CD4-positive, alpha-beta T cell treated with Interleukin-12 subunit alpha and Interleukin-12 subunit beta, for 1 hour (primary cell): Measurements from ENCODE around the gene TKFC.

Experiments
- DNase-seq: peaks from one replicate; pipeline ENCODE4 v3.0.0-alpha.2; 2020

Gene TKFC

DNA sequence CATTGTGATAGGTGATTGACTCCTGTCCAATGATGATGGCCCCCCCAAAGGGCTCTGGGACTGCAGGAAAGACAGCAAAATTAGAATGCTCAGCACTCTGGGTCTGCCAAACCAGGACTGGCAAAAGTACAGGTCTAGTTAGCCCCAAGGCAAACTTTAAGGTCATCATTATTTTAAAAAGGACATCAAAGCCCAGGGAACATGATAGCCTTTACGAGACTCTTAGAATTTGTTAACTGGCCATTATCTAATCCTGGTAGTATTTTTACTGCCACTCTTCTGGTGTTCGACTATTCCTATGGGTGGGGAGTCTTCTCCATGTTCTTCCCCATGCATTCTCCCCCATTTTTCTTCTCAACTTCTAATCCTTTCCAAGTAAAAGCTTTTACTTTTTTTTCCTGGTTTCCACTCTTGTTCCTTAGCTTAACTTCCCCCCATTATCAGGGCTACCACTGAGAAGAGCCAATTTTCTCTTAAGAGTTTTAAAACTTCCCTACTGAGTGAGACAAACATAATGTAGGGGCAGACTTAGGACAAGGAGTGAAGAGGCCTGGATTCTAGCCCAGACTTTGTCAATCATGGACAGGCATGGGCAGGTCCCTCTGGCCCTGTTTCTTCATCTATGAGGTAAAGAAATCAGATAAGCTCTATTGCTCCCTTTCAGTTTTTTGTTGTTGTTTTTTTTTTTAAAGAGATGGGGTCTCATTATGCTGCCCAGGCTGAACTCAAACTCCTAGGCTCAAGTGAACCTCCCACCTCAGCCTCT is 7.2 kb upstream of the TKFC start:
- DNase-seq, result no peak

DNA sequence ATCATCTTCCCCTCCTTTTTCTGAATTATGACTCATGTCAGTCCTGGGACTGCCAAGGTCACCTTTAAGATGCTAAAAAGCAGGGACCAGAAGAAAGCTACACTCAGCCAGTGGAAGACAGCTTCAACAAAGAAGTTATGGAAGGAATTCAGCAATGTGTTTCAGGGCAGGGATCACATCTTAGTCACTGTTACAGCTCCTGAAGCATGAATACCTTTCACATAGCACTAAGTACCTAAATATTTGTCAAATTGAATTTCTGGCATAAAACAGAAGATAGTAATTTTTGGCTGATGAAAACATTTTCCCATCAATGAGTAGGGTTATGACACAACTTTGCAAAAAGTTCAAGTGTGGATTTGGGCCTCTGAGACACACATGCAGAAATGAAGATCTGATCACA is 5.4 kb upstream of the TKFC start:
- DNase-seq, result no peak

DNA sequence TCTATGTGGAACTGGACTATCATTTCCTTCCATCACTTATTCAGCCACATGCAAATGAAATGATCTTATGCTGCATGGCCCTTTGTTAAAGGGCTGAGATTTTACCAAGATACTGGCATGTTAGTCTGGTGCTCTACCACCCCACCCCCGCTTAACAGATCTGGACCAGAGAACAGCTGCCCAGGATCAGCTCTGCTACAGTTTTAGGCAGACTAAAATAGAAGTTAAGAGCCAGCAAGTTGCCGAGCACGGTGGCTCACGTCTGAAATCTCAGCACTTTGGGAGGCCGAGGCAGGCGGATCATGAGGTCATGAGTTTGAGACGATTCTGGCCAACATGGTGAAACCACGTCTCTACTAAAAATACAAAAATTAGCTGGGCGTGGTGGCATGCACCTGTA is 4.7 kb upstream of the TKFC start:
- no peak for DNase-seq

DNA sequence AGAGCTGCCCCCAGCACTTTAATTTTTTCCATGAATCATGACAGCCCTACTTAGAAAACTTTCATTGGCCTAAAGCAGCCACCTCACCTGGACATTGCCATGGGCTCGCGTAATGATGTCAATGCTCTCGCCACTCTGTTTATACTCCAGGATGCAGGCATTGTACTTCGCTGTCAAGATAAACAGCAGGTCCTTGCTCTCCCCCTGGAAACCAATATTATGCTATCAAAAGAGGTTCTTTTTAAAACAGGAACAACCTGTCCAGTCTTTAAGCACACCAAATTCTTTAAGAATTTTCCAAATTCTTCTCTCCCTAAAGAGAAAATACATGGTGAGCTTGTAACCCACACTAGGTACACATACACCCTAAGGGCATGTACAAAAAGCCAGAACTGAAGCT is 3.2 kb upstream of the TKFC start:
- no peak for DNase-seq

DNA sequence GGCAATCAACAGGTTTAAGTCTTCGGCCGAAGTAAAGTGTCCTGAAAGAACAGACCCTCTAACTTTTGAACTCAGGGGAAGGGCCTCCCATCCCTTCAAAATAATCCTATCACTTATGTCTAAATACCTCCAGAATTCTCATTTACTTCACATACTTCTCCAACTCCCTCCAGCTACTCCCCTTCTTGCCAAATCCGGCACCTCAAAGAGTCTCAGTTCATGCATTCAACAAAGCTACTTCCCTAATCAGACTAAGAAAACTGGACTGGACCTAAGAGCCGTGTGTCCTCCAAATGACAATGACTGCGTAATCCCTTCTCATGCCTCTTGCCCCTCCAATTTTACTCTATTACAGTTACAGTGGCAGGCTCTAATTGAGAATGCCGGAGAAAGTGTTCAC is 1.4 kb upstream of the TKFC start:
- no peak for DNase-seq

DNA sequence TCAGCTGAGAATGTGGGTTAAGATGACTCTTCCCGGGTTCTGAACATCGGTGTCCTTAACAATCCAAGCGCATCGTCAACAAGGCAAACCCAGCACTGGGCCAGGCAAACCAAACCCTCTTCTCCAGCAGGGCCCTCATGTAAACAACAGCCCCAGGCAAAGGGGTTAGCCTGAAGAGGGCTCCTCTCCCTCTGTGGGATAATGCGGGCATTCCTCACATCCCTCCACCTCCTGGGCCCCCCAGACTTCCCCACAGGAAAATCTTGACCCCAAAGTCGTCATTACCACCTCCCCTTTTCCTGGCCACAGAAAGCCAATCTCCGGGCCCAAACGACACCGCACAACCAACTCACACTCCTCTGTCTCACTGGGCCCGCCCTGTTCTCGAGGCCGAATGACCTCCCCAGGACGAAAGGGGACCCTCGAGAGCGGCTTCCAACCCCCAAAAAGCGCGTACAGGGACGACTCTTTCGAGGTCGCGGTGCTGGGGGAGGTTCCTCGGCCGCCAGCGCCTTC is 689 bp upstream of the TKFC start:
- DNase-seq, result no peak

DNA sequence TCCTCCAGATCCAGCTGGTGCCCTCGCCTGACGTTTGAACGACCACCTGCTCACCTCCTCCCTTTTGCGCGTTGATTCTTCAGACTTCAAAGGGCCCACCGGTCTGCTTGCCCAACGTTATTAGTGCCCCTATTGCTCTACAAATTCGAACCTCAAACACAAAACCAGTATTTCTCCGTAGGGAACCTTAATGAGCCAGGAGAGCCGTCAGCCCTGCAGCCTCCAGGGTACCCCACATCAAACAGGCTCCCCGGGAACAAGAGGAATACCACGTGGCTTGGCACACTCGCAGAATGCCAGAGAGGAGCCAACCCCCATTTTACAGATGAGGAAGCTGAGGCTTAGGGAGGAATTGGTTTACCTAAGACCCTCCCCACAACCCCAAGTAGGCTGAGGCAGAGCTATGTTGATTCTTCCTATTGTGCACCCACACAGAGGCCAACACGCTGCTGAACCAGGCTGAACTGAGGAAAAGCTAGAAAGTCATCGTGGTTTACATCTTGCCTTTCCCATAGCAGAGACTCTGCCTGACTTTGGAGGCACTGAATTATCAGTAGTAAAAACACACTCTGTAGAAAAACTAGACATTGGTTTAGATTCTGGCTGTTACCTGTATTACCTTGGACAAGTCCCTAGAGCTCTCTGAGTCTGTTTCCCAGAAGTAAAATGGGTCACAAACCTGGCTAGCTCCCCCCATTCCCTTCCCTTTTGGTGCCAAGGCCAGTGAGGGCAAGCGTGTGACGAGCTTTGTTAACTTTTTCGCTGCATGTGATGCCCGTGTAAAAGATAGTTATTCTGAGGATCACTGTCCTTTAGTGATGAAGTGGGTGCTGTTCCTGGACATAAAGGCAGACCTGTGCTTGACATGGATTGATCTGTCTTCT is 764 bp downstream of the TKFC start:
- DNase-seq, result no peak

DNA sequence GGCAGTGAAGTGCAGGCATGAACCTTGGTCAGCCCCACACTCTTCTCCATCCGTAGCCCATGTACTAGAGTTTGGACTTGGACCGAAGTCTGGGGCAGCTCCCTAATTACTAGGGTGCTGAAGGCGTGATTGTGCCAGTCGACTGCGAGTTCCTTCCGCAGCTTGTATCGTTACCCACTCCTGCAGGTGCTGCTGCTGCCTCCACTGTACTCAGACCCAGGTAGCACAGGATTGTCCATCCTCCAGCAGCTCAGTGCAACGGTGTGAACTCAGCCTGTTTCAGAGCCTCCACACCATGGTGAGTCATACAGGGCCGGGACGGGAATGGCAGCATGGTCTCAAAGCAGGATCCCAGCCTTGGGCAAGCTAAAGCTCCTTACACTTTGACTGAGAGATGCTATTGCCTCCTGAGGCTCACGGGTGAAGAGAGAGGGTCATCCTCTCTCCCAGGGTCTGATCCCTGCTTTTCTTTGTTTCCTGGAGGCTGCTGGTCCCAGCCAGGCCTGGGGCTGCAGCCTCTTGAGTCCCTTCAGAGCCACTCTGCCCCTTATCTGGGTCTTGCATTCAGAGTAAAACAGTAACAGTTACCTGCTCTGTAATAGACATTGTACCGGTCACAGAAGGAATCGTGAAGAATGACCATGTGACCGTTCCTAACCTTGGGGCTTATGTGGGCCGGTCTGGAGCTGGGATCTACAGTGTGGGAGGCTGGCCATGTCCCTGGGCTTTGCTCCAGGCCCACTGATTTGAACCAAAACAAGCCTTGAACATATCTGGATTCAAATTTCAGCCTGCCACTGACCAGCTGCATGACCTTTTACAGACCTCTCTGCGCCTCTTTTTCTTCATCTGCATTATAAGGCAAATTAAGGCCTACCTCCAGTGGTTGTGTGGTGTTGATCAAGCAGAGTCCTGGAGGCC is 1.7 kb downstream of the TKFC start:
- no peak for DNase-seq

DNA sequence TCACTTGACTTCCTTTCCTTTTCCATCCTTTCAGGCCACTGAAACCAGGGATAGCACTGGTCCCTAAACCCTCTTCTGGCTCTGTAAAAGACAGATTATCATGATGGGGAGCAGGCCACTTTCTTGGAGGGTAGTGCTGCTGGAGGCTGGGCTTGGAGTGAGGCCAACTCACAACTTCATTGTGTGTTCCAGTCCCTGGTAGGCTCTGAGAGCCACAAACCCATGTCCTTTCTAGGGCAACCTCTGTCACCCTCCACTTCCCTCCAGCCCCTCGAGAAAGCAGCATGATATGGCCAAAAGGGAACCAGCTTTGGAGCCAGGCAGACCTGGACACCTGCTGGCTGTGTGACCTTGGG is 2.3 kb downstream of the TKFC start:
- DNase-seq, result no peak

DNA sequence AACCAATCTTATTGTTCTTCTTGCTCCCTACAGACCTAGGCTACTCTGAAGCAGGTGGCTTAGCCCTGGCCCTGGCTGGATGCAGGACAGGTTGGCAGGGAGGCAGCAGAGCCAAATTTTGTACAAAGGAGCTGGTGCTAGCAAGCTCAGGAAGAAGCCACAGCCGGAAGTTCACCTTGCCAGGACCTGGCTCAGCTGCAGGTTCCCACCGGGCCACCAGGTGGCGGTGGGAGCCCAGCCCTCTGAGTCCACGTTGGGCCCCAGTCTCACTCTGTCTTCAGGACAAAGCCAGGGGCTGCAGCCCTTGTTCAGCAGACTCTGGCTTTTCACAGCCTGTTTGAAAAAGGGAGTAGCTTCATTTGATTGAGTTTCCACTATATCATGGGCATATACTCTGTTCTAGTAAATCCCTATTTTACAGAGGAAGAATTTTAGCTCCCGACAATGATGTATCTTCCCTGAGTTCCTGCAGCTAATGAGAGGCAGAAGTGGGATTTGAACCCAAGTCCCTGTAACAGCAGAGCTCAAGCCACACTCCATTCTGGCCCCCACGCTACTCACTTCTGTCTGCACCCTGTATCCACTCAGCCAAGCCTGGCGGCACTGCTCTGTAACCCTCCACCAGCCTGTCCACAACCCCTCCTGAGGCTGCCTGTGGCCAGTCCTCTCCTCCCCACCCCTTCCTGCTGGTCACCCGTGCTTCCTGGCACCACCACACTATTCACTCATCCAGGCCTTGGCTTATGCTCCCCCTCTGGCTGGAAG is 3.3 kb downstream of the TKFC start:
- peak; percentile 86 for DNase-seq

DNA sequence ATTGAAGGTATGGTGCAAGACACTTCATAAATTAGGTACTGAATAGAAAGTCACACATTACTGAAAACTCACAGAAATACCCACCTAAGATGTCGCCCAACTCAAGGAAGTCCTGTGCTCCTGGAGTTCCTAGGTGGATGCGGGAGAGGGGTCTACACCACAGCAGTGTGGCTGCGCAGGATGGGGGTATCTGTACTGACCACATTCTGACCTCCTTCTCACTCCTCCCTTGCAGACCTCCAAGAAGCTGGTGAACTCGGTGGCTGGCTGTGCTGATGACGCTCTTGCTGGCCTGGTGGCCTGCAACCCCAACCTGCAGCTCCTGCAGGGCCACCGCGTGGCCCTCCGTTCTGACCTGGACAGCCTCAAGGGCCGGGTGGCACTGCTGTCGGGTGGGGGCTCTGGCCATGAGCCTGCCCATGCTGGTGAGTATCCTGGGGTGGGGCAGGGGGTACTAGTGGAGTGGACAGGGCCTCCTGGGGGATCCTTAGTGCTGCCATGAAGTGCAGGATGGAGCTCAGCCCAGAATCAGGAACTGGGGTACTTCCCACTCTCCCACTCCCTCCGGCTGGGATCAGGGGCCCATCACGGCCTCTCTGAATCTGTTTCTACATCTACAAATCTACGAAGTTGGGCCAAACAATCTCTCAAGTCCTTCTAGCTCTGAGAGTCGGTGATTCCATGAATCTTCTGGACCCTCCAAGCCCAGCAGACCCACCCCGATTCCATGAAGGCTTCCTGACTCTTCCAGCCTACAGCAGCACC is 4.9 kb downstream of the TKFC start:
- no peak for DNase-seq

DNA sequence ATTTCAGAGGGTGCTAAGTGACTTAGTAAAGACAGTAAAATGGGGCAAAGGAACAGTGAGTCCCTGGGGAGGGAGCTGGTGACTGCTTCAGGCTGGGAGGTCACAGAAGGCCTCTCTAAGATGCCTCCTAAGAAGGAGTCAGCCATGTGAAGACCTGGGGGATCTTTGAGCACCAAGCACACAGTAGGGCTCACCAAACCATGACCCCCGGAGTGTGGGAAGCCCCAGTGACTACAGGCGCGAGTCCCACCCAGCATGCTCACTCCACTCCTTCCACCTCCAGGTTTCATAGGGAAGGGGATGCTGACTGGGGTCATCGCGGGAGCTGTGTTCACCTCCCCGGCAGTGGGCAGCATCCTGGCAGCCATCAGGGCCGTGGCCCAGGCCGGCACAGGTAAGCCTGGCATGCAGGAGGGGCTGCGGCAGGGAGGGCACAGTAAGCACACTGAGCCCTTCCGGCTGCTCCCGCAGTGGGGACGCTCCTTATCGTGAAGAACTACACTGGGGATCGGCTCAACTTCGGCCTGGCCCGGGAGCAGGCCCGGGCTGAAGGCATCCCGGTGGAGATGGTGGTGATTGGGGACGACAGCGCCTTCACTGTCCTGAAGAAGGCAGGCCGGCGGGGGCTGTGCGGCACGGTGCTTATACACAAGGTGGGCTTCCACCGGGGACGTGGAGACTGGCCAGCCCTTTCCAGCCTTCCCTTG is 5.9 kb downstream of the TKFC start:
- no peak for DNase-seq

DNA sequence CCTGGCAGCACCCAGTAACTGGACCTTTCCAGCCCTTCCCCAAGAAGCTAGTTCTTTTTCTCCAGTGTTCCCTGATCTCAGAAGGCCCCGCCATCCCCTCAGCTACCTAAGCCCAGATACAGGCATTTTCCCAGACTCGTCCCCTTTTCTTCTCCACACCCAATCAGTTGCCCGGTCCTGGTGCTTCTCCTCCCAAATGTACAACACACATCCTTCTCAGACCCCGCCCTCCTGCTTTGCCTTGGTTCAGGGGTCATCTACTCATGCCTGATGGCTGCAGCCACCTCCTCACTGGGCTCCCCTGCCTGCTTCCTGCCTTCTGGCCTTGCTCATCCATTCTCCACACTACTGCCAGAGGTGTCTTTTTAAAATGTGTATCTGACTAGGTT is 6.5 kb downstream of the TKFC start:
- no peak for DNase-seq

DNA sequence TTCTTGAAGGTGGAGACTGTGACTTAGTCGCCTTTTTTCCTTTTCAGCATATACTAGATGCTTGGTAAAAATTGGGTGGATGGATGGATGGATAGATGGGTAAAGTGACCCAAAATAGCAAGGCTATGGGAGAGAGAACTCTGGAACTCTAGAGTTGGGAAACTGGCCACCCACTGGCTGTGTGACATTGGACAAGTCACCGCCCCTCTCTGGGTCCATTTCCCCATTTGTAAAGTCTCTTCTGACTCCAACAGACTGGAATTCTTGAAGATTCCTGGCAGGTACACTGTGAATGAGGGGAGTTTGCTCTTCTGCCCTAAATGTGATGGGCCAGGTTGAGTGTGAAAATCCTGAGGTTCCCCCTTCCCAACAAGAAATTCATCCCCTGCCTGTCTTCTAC is 8.0 kb downstream of the TKFC start:
- DNase-seq, result no peak

DNA sequence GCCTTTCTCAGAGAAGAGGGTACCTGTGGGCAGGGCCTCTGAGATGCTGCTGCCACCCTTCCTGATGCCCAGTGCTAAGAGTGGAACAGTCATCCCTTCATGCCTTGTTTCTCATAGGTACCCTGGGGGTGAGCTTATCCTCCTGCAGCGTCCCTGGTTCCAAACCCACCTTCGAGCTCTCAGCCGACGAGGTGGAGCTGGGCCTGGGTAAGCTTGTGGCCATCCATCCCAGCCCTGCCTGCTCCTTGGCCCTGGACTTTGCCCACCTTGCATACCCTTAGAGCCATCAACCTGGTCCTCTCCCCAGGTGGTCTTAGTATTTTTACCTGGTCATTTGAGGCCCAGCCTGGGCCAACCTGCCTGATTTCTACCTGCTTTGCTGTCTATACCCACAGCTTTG is 8.7 kb downstream of the TKFC start:
- DNase-seq, result no peak

DNA sequence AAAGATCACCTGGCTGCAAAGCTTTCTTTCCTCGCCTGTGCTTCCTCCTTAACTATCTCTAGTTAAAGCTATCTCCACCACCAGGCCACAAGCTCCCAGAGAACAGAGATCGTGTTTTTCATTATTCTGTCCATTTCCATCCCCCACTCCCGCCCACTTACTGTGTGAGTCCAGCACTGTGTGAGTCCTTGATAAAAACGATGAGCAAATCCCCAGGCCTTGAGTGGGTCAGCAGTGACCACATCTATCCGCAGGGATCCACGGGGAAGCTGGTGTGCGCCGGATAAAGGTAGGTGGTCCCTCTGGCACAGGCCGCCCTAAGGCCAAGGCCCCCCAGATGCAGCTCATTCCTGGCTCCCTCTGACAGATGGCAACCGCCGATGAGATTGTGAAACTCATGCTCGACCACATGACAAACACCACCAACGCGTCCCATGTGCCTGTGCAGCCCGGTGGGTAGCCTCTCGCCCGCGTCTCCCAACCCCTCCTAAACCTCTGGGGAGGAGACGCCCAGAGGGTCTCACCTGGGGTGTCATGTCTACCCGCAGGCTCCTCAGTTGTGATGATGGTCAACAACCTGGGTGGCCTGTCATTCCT is 9.3 kb downstream of the TKFC start:
- no peak for DNase-seq

DNA sequence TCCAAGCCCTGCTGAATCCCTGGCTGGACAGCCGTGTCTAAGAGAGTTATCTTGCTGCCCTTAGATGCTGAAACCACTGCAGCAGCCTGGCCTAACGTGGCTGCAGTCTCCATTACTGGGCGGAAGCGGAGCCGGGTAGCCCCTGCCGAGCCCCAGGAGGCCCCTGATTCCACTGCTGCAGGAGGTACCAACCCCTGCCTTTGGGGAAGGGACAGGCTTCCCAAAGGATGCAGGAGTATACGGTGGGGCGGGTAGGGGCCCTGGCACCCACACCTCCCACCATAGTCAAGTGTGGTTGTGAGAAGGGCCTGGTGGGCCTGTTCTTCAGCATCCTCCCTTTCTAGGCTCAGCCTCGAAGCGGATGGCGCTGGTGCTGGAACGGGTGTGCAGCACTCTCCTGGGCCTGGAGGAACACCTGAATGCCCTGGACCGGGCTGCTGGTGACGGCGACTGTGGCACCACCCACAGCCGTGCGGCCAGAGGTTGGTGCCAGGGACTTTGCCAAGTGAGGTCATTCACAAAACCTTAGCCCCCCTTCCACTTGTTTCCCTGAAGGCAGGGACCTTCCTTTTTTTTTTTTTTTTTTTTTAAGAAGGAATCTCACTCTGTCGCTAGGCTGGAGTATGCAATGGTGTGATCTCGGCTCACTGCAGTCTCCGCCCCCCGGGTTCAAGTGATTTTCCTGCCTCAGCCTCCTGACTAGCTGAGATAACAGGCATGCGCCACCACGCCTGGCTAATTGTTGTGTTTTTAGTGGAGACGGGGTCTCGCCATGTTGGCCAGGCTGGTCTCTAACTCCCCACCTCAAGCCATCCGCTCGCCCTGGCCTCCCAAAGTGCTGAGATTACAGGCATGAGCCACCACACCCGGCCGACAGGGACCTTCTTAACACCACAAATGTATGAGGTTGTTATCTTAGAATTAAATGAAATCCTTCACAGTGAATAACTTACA is 11.0 kb downstream of the TKFC start:
- no peak for DNase-seq

DNA sequence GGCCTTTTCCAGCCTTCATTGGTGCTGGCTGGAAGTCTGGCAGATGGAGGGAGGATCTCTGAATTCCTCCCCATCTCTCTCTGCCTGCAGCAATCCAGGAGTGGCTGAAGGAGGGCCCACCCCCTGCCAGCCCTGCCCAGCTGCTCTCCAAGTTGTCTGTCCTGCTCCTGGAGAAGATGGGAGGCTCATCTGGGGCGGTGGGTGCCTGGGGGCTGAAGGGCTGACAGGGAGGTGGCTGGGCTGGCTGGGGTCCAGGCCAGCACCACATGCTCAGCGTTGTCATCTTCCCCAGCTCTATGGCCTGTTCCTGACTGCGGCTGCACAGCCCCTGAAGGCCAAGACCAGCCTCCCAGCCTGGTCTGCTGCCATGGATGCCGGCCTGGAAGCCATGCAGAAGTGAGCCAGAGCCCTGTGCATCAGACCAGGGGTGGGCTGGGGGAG is 12.2 kb downstream of the TKFC start:
- DNase-seq, result no peak
